ENCODE data around the gene GRB7.

The GRB7 gene

DNA sequence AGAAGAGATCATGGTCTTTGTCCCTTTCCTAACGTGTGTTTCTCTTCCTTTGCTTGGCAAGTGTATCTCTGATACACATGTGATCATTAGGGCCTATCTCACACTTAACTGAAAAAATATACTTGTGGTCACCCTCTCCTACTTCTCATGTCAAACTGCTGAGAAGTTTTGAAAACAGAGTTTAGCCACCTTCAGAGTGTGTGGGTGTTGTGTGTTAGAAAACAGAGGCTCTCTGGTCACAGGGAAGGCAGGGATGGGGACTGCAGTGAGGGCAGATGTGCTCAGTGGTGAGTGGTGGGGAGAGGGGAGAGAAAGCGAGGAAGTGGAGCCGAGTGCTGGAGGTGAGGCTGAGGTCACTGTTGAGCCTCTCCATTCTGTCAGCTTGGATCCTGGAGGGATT is 29.4 kb downstream of the GRB7 start:
- DNase-seq (ENCODE audit: low read depth in 4 of 4, low spot score in 1 of 4), result no peak

- peak in 1 of 4 experiments; percentile 51 for DNase-seq (ENCODE audit: low read depth in 4 of 4, low spot score in 1 of 4)
Measured at GRCh38 chr17:39769974-39770587, 32.3 kb downstream of the GRB7 start.

DNA sequence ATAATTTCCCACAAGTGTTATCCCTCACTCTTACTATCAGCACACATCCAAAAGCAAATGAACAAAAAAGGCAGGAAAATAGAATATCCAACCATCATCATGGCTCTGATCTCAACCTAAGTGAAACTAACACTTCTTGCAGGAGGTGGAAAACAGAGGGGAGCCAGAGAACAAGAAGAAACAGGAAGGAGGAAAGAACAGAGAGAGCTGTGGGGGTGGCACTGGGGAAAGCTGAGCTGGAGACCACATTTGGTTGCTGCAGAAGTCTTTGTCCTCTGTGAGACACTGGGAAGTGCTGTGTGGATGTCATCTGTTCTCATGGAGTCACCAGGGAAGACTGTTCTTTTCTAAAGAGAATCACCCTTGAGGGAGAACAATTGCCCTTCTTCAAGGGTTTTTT is 34.7 kb downstream of the GRB7 start:
- DNase-seq (ENCODE audit: low read depth in 4 of 4, low spot score in 1 of 4), result no peak

DNA sequence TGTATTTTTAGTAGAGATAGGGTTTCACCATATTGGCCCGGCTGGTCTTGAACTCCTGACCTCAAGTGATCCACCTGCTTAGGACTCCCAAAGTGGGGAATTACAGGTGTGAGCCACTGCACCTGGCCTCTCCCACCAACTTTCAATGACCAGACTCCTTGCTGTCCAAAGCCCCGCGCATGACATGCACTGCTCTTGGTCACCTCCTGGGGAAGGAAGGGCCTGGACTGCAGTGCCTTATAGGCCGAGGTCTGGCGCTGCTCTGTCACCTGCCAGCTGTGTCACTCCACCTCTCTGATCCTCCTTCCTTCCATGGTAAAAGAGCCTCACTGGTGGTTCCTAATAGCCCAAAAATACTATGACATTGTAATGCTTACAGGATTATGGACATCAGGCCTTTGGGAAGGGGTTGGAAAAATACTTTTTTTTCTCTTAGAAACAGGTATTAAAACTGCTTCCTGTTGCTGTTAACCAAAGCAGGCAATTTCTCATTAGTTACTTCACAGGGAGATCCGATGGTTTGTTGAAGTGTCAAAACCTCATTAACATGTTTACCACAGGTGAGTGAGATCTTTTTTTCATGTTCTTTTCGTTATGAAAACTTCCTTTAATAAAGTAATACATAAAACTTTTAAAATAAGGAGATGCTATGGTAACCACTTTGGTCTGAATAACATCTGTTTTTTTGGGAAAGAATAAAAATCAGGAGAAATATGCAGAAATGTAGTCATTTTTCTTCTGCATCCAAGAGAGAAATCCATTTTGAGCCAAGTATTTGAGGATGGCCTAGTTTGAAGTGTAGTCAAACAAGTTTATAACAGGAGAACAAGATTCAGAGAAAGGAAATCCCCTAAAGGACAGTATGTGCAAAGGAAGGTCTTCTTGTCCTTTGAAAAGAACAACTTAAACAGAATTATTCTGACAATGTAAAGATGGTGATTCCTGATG is 35.5 kb downstream of the GRB7 start:
- no peak for DNase-seq (ENCODE audit: low read depth in 4 of 4, low spot score in 1 of 4)

GRCh38 chr17:39774047-39774446 is 36.3 kb downstream of the GRB7 start:
- no peak for DNase-seq (ENCODE audit: low read depth in 4 of 4, low spot score in 1 of 4)

DNA sequence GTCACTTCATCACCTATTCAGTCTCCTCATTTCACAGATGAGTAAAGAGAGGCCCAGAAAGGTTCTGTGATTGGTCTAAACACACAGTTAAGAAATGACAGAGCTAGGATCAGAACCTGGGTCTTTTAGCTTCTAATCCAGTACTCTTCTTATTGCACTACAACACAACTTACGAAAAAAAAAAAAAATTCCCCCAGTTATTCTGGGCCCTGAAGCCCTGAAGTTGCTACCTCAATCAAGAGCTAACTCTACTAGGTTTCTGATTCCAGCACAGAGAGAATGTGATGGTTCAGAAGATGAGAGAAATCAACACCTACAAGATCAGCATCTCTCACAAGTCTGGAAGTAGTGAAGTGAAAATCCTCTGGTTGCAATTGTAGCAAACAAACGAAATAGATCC is 37.3 kb downstream of the GRB7 start:
- no peak for DNase-seq (ENCODE audit: low read depth in 4 of 4, low spot score in 1 of 4)

DNA sequence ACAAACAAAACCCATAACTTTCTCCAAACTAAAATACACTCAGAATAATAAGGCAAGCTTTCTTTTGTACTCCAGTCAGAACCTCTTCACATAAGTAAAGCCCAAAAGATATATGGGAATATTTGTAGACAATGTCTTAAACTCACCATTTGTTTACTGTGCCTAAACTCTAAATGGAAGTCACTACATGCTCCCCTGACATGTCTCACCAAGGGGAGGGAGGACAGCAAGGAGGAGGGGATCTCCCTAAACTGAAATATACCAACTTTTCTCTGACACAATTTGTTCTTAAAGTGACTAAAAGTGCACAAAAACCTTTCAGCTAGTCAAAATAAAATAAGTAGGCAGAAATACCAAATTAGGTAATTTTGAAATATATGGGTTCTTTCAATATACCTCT is 38.5 kb downstream of the GRB7 start:
- DNase-seq (ENCODE audit: low read depth in 4 of 4, low spot score in 1 of 4), result no peak

DNA sequence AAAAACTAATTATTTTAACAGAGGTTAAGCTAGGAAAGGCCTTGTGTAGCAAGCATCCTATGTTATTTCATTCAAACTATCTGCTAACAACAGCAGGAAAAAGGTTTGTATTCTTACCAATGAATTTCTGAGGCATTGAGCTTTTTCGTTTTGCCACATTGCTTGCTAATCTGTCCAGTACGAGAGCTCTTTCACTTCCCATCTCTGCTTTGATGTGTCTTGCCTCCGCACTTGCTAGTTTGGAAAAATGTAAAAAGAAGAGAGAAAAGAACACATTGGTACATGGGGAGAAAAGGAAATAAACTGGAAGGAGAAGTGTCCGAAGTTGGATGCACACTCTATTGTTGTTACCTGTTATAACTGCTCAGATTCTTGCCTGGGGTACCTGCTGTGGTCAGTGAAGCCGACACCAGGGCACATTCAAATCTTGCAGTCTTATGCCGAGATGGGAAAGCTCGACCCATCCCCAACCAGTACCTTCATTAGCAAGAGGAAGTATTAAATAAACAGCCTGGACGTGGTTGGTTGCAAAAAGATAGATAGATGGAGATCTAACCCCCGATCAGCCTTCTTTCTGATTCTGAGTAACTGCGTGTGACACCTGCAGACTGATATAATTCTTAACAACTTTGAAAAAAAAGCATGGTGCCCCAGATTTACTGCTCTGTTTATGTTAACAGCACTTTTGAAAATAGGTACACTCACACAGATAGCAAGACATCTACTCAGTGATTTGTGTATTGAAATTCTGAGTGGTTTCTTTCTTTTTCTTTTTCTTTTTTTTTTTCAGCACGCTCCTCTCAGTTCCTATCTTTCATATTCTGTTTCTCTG is 40.0 kb downstream of the GRB7 start:
- no peak for DNase-seq (ENCODE audit: low read depth in 4 of 4, low spot score in 1 of 4)

DNA sequence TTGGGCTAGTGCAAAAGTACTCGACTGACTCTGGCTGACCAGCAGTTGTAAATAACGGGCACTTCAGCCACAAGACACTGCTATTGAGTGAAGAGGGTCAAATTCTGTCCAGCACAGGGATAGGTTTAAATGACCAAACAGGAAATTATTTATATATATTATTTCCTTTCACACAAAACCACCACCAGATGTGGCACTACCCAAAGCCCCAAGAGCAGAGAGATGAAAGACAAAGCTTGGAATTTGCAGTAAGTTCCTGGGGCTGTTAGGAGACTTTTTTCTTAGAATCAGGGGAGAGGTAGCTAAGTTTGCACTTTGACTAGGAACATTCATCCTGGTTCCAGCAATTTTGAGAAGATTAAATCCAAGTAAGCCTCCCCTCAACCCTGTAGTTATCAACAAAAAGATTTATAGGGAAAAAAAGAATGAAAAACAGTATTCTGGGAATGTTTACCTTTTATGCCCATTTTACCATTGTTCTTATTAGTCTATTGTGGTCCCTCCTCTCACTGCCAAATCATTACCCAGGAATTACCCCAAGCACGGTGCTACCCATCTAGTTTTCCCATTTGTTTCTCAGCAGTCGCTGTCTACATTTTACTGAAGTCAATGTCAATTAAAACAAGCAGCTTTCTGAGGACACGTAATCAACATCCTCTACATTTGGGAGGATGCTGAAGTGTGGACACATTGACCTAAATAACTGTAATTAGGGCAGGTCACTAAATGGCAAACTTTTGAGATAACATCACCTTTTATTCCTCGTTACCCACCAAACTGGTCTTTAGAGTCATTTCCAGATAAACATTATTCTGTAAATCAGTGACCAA is 43.5 kb downstream of the GRB7 start:
- no peak for DNase-seq (ENCODE audit: low read depth in 4 of 4, low spot score in 1 of 4)

DNA sequence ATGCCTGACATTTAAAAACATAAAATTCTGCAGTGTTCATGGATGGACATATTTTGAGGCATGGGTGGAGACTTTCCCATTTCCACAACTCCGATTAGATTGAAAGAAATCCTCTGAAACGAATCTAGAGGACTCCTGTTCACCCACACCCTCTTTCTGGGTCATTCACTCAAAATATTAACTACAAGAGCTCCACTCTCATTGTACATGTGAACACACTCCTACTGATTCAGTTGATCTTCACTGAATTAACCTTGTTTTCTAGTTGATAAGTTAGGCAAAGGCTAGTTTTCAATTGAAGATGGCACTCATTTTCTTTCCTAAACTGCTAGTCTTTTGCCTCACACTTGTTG is 44.1 kb downstream of the GRB7 start:
- DNase-seq (ENCODE audit: low read depth in 4 of 4, low spot score in 1 of 4), result no peak

GRCh38 chr17:39782481-39782880 is 44.7 kb downstream of the GRB7 start:
- no peak for DNase-seq (ENCODE audit: low read depth in 4 of 4, low spot score in 1 of 4)

DNA sequence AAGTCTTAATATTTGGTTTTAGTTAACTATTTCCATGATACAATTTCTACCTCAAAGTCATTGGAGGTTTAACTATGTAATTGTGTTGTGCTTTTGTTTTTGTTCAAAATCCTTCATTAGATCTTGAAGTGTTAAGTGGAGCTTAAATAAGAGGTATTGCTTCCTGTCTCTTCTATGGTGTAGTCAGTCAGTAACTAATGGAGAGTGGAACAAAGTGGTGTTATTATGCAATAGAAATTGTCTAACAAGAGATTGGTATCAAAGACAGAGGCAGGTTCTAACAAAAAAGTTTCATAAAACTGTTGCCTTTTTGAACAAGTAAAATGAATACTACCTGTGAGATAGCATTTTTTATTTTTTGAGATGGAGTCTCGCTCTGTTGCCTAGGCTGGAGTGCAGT is 45.2 kb downstream of the GRB7 start:
- no peak for DNase-seq (ENCODE audit: low read depth in 4 of 4, low spot score in 1 of 4)

DNA sequence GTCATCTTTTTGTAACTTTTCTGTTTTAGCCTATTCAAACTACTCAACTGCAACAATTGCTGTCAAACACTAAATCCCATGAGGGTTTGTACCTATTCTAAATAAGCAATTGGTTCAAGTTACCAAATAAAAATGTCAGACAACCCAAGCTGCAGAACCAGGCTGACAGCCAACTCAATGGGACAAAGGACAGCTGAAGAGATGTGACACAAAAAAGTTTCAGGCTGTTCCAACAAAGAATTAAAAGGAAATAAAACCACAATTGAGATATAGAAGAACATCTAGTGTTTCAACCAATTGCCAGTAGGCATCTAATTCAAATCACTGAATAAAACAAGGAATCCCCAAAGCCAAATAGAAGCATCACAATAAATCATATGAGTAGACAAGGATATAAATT is 49.3 kb downstream of the GRB7 start:
- DNase-seq (ENCODE audit: low read depth in 4 of 4, low spot score in 1 of 4), result no peak

- no peak for DNase-seq (ENCODE audit: low read depth in 4 of 4, low spot score in 1 of 4)
Measured at GRCh38 chr17:39787743-39788484, 50.2 kb downstream of the GRB7 start.

GRCh38 chr17:39791111-39791992 is 53.6 kb downstream of the GRB7 start:
- no peak for DNase-seq (ENCODE audit: low read depth in 4 of 4, low spot score in 1 of 4)

DNA sequence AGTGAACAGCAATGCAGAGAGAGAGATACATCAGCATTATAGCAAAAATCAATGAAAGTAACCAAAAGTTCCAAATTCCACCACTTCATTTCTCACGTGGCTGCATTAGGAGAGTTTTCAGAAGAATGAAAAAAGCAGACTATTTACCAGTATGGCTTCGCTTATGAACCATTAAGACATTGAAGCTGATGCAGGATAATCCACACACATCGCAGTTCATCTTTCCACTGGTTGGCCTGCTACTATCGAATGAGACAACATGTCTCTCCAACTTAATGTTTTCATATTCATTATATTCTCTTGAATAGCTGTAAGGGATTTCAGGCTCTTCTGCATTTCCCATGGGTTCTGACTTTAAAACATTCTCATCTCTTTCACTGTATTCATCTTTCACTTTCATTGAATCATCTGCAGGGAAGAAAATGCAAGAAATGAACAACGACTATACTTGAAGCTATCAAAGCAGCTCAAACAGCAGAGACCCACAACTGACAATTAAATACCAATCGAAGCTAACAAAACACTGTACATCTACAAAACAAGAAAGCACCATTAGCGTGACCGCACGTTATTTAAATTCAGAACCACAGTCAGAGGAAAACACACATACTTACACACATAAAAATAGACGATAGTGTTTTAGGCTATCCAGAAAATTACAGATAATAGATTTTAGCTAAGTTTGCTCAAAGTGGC is 54.9 kb downstream of the GRB7 start:
- DNase-seq (ENCODE audit: low read depth in 4 of 4, low spot score in 1 of 4), result no peak

DNA sequence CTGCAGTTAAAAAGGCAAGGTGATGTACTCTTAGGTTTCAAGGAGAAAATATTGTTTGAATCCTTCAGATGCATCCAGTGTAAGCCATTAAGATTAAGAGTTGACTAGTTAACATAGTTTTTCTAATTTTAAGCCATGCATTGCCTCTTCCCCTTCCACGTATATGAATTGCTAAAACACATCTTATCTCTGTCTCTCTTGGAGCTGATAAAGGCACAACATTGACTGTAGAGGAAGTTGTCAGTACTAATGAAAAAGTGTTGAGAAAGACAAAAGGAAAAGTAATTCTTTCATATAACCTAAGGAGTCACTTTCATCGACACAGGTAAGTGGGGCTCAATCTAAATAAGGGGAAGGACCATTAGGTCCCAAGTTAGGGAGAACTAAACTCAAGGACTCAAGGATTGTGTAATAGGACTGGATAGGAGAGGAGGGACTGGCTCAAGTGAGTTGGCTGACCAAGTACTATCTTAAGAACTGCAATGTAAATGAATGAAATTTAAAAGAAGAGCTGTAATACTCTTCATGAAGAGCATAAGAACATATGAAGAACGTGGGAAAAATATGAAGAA is 55.6 kb downstream of the GRB7 start:
- DNase-seq (ENCODE audit: low read depth in 4 of 4, low spot score in 1 of 4), result no peak

- no peak for DNase-seq (ENCODE audit: low read depth in 4 of 4, low spot score in 1 of 4)
Measured at GRCh38 chr17:39794249-39794970, 56.7 kb downstream of the GRB7 start.

All from stimulated activated CD4-positive, alpha-beta T cell treated with anti-CD3 and anti-CD28 coated beads, Interleukin-1b, Interleukin-23, amount 100 ng/mL, for 24 hours (primary cell).